GM12874 (cell line): ENCODE results near the gene ZNF451.

ENCODE experiments used
- CTCF ChIP-seq: IDR thresholded peaks from 2 replicates; pipeline ENCODE4 v1.5.1; 2011; ENCODE audit warnings: low read depth, mild to moderate bottlenecking, control low read depth, low read length, moderate library complexity; ENCODE audit not compliant: insufficient read depth

Gene ZNF451

GRCh38 chr6:57068061-57068460 lies 21.9 kb upstream of the ZNF451 start:
- TF ChIP-seq CTCF = no peak

GRCh38 chr6:57069228-57069627 lies 20.8 kb upstream of the ZNF451 start:
- no peak for TF ChIP-seq CTCF

- TF ChIP-seq CTCF = no peak
These were observed 20.1 kb upstream of the ZNF451 start for GRCh38 chr6:57069920-57070331.

GRCh38 chr6:57072108-57072507 lies 17.9 kb upstream of the ZNF451 start:
- no peak for TF ChIP-seq CTCF

GRCh38 chr6:57074383-57074782 lies 15.6 kb upstream of the ZNF451 start:
- no peak for TF ChIP-seq CTCF

GRCh38 chr6:57075092-57075491 lies 14.9 kb upstream of the ZNF451 start:
- TF ChIP-seq CTCF = no peak

GRCh38 chr6:57078531-57079207 lies 11.3 kb upstream of the ZNF451 start:
- TF ChIP-seq CTCF = no peak
